Activated CD8-positive, alpha-beta T cell treated with anti-CD3 and anti-CD28 coated beads, Interleukin-2, amount 10 ng/mL, durations not matched to agents 7 days and 5 days (primary cell): ENCODE results near the gene PYGB. TPM values are rescaled to one million over a fixed set of nuclear protein-coding genes. Genes with fewer than 3 reads are reported as not detected.
"Not testable (repeated sequence)": the region's sequence is repeated elsewhere in the genome, so short reads cannot be mapped to it uniquely, and the experiment has no call there.

Experiments used
- ATAC-seq: fragments of 150-1000 bp; cut with Tn5 transposase; one replicate; pipeline ENCODE4 v1.10.0; 2021; ENCODE audit warnings: moderate library complexity
- CTCF ChIA-PET: fragments of 350-600 bp; sonication (Branson Sonifier 250); formaldehyde crosslinking; loops from one replicate; lab custom pipeline; 2021; ENCODE audit warnings: antibody characterized with exemption; lab: Charles Lee
- POLR2A ChIA-PET: fragments of 350-600 bp; sonication (Branson Sonifier 250); formaldehyde crosslinking; loops from one replicate; lab custom pipeline; 2021; ENCODE audit warnings: antibody characterized with exemption; lab: Charles Lee
- DNase-seq: peaks from one replicate; pipeline ENCODE4 v3.0.0-alpha.2; 2020
- H3K27ac Mint-ChIP-seq: one replicate; pipeline ENCODE4 v1.8.0; 2021; ENCODE audit warnings: mild to moderate bottlenecking, mixed read lengths
- H3K27me3 Mint-ChIP-seq: one replicate; pipeline ENCODE4 v1.8.0; 2021; ENCODE audit warnings: low read depth, mixed read lengths
- H3K36me3 Mint-ChIP-seq: one replicate; pipeline ENCODE4 v1.8.0; 2021; ENCODE audit warnings: low read depth, mixed read lengths
- H3K4me1 Mint-ChIP-seq: one replicate; pipeline ENCODE4 v1.8.0; 2021; ENCODE audit warnings: low read depth, mixed read lengths
- H3K4me3 Mint-ChIP-seq: one replicate; pipeline ENCODE4 v1.8.0; 2021; ENCODE audit warnings: mild to moderate bottlenecking, mixed read lengths
- H3K9me3 Mint-ChIP-seq: one replicate; pipeline ENCODE4 v1.8.0; 2022; ENCODE audit warnings: mixed read lengths; ENCODE audit not compliant: insufficient read depth
- total RNA-seq, 2 experiments: library from RNA; stranded (reverse); gene quantifications; one replicate each; pipeline ENCODE4 v1.2.3, GENCODE V29; 2021

PYGB gene
- total RNA-seq, 2 experiments from 2014 or later: 33.9 TPM

GRCh38 chr20:25254986-25255680, 7.2 kb downstream of the PYGB start:
- ATAC-seq: no peak
- no peak overlapping the region for H3K27ac Mint-ChIP-seq
- no peaks in the 10 kb centered on the region for H3K27me3 Mint-ChIP-seq
- H3K9me3 Mint-ChIP-seq: no peaks in the 10 kb centered on the region
- CTCF ChIA-PET: no interaction called here
- no peak overlapping the region for H3K4me3 Mint-ChIP-seq
- DNase-seq: no peak
- POLR2A ChIA-PET: no interaction called here
- H3K4me1 Mint-ChIP-seq: peaks cover 45% of the 10 kb centered on the region
- peaks cover 18% of the 10 kb centered on the region for H3K36me3 Mint-ChIP-seq

GRCh38 chr20:25256226-25256859, 8.5 kb downstream of the PYGB start:
- ATAC-seq: no peak
- ChIA-PET POLR2A (interaction anchor here (1.3 kb wide), 1 partner anchor 8 kb away, joined by 6 read pairs; the partner anchor contains the start of gene PYGB), CTCF (interaction anchor here (0.8 to 5.7 kb wide), 2 partner anchors 9 to 151 kb away, joined by 3 to 23 read pairs; partner anchors contain the start of genes GINS1 and PYGB)
- Mint-ChIP-seq H3K27me3 (no peaks in the 10 kb centered on the region), H3K9me3 (no peaks in the 10 kb centered on the region), H3K27ac (no peak overlapping the region), H3K4me1 (peaks cover 47% of the 10 kb centered on the region), H3K4me3 (no peak overlapping the region), H3K36me3 (peaks cover 28% of the 10 kb centered on the region)
- DNase-seq: no peak

GRCh38 chr20:25257130-25257529, 9.2 kb downstream of the PYGB start:
- H3K27ac Mint-ChIP-seq: no peak overlapping the region
- ATAC-seq: no peak
- H3K9me3 Mint-ChIP-seq: no peaks in the 10 kb centered on the region
- peaks cover 41% of the 10 kb centered on the region for H3K4me1 Mint-ChIP-seq
- no peak overlapping the region for H3K4me3 Mint-ChIP-seq
- ChIA-PET CTCF (interaction anchor here (0.8 to 5.7 kb wide), 2 partner anchors 10 to 150 kb away, joined by 3 to 23 read pairs; partner anchors contain the start of genes GINS1 and PYGB), POLR2A (interaction anchor here (1.3 kb wide), 1 partner anchor 9 kb away, joined by 6 read pairs; the partner anchor contains the start of gene PYGB)
- H3K36me3 Mint-ChIP-seq: peaks cover 34% of the 10 kb centered on the region
- no peak for DNase-seq
- H3K27me3 Mint-ChIP-seq: no peaks in the 10 kb centered on the region

- peaks cover 39% of the 10 kb centered on the region for H3K36me3 Mint-ChIP-seq
- ATAC-seq: no peak
- no peak overlapping the region for H3K27ac Mint-ChIP-seq
- DNase-seq: no peak
- peaks cover 37% of the 10 kb centered on the region for H3K4me1 Mint-ChIP-seq
- H3K27me3 Mint-ChIP-seq: no peaks in the 10 kb centered on the region
- CTCF ChIA-PET: interaction anchor here (1.2 to 5.7 kb wide), 2 partner anchors 10 to 283 kb away, joined by 3 to 23 read pairs; partner anchors contain the start of gene PYGB
- H3K4me3 Mint-ChIP-seq: no peak overlapping the region
- POLR2A ChIA-PET: interaction anchor here (1.3 kb wide), 1 partner anchor 10 kb away, joined by 6 read pairs; the partner anchor contains the start of gene PYGB
- no peaks in the 10 kb centered on the region for H3K9me3 Mint-ChIP-seq
Observed at GRCh38 chr20:25257756-25258475, 10.0 kb downstream of the PYGB start.

GRCh38 chr20:25258476-25258805, 10.6 kb downstream of the PYGB start:
- Mint-ChIP-seq H3K36me3 (peaks cover 43% of the 10 kb centered on the region), H3K27me3 (no peaks in the 10 kb centered on the region), H3K27ac (no peak overlapping the region), H3K9me3 (no peaks in the 10 kb centered on the region), H3K4me1 (peaks cover 35% of the 10 kb centered on the region), H3K4me3 (no peak overlapping the region)
- ATAC-seq (no peak), DNase-seq (no peak)
- POLR2A ChIA-PET: no interaction called here
- CTCF ChIA-PET: interaction anchor here (1.2 to 5.7 kb wide), 2 partner anchors 11 to 282 kb away, joined by 3 to 23 read pairs; partner anchors contain the start of gene PYGB

- Mint-ChIP-seq H3K4me1 (peaks cover 33% of the 10 kb centered on the region), H3K4me3 (no peak overlapping the region), H3K9me3 (no peaks in the 10 kb centered on the region), H3K27me3 (no peaks in the 10 kb centered on the region), H3K36me3 (peaks cover 41% of the 10 kb centered on the region), H3K27ac (no peak overlapping the region)
- ChIA-PET POLR2A (no interaction called here), CTCF (interaction anchor here (1.2 to 5.7 kb wide), 2 partner anchors 11 to 282 kb away, joined by 3 to 23 read pairs; partner anchors contain the start of gene PYGB)
- DNase-seq (no peak), ATAC-seq (no peak)
Observed at GRCh38 chr20:25258828-25259227, 10.9 kb downstream of the PYGB start.

GRCh38 chr20:25259358-25259757, 11.5 kb downstream of the PYGB start:
- Mint-ChIP-seq H3K36me3 (peaks cover 44% of the 10 kb centered on the region), H3K27ac (peak overlapping the region; percentile 77), H3K9me3 (no peaks in the 10 kb centered on the region), H3K27me3 (no peaks in the 10 kb centered on the region), H3K4me3 (peak overlapping the region; percentile 39), H3K4me1 (peaks cover 33% of the 10 kb centered on the region)
- no peak for DNase-seq
- ChIA-PET CTCF (interaction anchor here (1.8 to 5.7 kb wide), 3 partner anchors 8 to 37 kb away, joined by 6 to 23 read pairs (median 15); partner anchors contain the start of gene PYGB), POLR2A (interaction anchor here (0.6 kb wide), 1 partner anchor 179 kb away, joined by 3 read pairs; no protein-coding TSS in a partner anchor)
- peak; percentile 46 for ATAC-seq

GRCh38 chr20:25259788-25260254, 11.9 kb downstream of the PYGB start:
- Mint-ChIP-seq H3K27ac (peak overlapping the region; percentile 77), H3K9me3 (no peaks in the 10 kb centered on the region), H3K36me3 (peaks cover 44% of the 10 kb centered on the region), H3K4me3 (peak overlapping the region; percentile 39), H3K4me1 (peaks cover 33% of the 10 kb centered on the region), H3K27me3 (no peaks in the 10 kb centered on the region)
- no peak for DNase-seq
- ChIA-PET CTCF (interaction anchor here (0.9 to 5.7 kb wide), 4 partner anchors 9 to 266 kb away, joined by 6 to 23 read pairs (median 10); partner anchors contain the start of gene PYGB), POLR2A (interaction anchor here (0.6 to 1.3 kb wide), 3 partner anchors 12 to 180 kb away, joined by 3 to 4 read pairs (median 3); partner anchors contain the start of gene PYGB)
- peak; percentile 59 for ATAC-seq

GRCh38 chr20:25260770-25261437, 13.0 kb downstream of the PYGB start:
- ChIA-PET POLR2A (interaction anchor here (0.6 to 1.3 kb wide), 4 partner anchors 13 to 418 kb away, joined by 3 to 4 read pairs (median 3); partner anchors contain the start of gene PYGB), CTCF (interaction anchor here (0.9 to 5.7 kb wide), 4 partner anchors 10 to 267 kb away, joined by 6 to 23 read pairs (median 10); partner anchors contain the start of gene PYGB)
- Mint-ChIP-seq H3K4me1 (peaks cover 33% of the 10 kb centered on the region), H3K36me3 (peaks cover 44% of the 10 kb centered on the region), H3K4me3 (peak overlapping the region; percentile 8)
- not testable (repeated sequence) for H3K9me3 Mint-ChIP-seq, H3K27ac Mint-ChIP-seq, ATAC-seq, H3K27me3 Mint-ChIP-seq, DNase-seq

- Mint-ChIP-seq H3K4me3 (no peak overlapping the region), H3K4me1 (no peaks in the 10 kb centered on the region), H3K9me3 (no peaks in the 10 kb centered on the region), H3K36me3 (peaks cover 16% of the 10 kb centered on the region), H3K27ac (no peak overlapping the region), H3K27me3 (no peaks in the 10 kb centered on the region)
- no peak for ATAC-seq
- no peak for DNase-seq
- CTCF ChIA-PET: interaction anchor here (1.0 kb wide), 1 partner anchor 275 kb away, joined by 4 read pairs; no protein-coding TSS in a partner anchor
- POLR2A ChIA-PET: no interaction called here
Observed at GRCh38 chr20:25269057-25269832, 21.4 kb downstream of the PYGB start.
